ENCODE data around the gene NEK1. TPM values are rescaled to one million over a fixed set of nuclear protein-coding genes. Genes with fewer than 3 reads are reported as not detected.
A peak's percentile ranks its signal among the peaks of the same experiment; 100 is the strongest.

The NEK1 gene
- total and polyA plus RNA-seq, 2 of the 13 experiments (the other 11 are each of a cell fraction or from before 2014, with no cell fraction given): 2.9 to 5.4 TPM

DNA sequence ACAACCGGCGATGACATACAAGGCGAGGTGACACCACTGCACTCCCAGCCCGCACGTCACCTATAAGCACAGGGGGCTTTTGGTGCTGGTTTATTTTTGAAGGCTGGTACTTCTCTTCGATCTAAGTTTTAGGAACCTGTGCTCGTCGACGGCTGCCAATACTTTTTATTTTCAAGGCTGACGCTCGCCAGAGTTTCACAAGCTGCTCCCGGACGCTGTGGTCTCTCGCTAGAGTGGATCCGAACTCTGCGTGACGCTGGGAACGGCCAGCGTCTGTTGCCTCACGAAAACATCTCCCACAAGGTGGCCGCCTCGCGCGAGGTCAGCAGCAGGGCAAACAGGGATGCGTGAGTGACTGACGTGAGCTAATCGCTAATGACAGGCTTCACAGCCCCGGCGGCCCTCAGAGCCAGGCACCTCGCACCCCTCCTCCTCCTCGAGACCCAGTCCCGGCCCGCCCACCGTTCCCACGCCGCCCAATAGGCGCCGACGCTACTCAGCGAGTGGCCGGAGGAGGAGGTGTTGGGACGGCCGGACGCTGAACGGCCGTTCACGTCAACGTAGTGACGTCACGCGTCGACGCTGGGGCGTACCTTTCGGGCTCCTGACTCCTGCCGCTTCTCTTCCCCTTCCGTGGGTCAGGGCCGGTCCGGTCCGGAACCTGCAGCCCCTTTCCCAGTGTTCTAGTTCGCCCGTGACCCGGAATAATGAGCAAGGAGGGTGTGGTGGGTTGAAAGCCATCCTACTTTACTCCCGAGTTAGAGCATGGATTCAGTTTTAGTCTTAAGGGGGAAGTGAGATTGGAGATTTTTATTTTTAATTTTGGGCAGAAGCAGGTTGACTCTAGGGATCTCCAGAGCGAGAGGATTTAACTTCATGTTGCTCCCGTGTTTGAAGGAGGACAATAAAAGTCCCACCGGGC, 7.8 kb upstream of the NEK1 start, which contains the start of gene CLCN3 (continued):
- 0 out of 2 replicates have a peak, but pooled peaks have one; percentile 31 for TF ChIP-seq AFF4 (CRISPR knock-in tag; IDR thresholded peaks at IDR 0.05)
- TF ChIP-seq DBP (CRISPR knock-in tag; IDR thresholded peaks at IDR 0.05; ENCODE audit: not compliant biosample characterization): no peak
- 0 out of 2 replicates have a peak, but pooled peaks have one; percentile 24 for TF ChIP-seq GLI4 (CRISPR knock-in tag; IDR thresholded peaks at IDR 0.05; ENCODE audit: borderline replicate concordance)
- TF ChIP-seq ISL2 (CRISPR knock-in tag; IDR thresholded peaks at IDR 0.05): no peak; the same call in 1 of the 2 replicates
- TF ChIP-seq ZNF451 (CRISPR knock-in tag; IDR thresholded peaks at IDR 0.05): no peak
- peak; percentile 60; the same call in 1 of the 2 replicates for TF ChIP-seq ZNF335 (CRISPR knock-in tag; IDR thresholded peaks at IDR 0.05)
- TF ChIP-seq SOX6 (IDR thresholded peaks at IDR 0.05): no peak
- TF ChIP-seq SOX6 (CRISPR knock-in tag; IDR thresholded peaks at IDR 0.05): peak; percentile 75
- no peak for TF ChIP-seq ZNF484 (CRISPR knock-in tag; IDR thresholded peaks at IDR 0.05; ENCODE audit: borderline replicate concordance, low read depth)
- TF ChIP-seq RAD21 (CRISPR knock-in tag; IDR thresholded peaks at IDR 0.05): 0 out of 2 replicates have a peak, but pooled peaks have one; percentile 7
- TF ChIP-seq AKAP8 (CRISPR knock-in tag; IDR thresholded peaks at IDR 0.05): no peak
- TF ChIP-seq TCF7L2 (IDR thresholded peaks at IDR 0.05; ENCODE audit: low read depth, low read length): no peak
- TF ChIP-seq ATF7-NPFF (CRISPR knock-in tag; IDR thresholded peaks at IDR 0.05; ENCODE audit: low read depth): no peak; the same call in 1 of the 2 replicates
- TF ChIP-seq KAT2B (IDR thresholded peaks at IDR 0.05; ENCODE audit: borderline replicate concordance, low read depth, low read length): no peak
- TF ChIP-seq GABPA (IDR thresholded peaks at IDR 0.05; ENCODE audit: low read depth, low read length): peak; percentile 53
- peak; percentile 79 for TF ChIP-seq GABPA (CRISPR knock-in tag; IDR thresholded peaks at IDR 0.05; ENCODE audit: low read depth)
- no peak for TF ChIP-seq NFRKB (IDR thresholded peaks at IDR 0.05)
- TF ChIP-seq THAP8 (CRISPR knock-in tag; IDR thresholded peaks at IDR 0.05; ENCODE audit: borderline replicate concordance): no peak
- TF ChIP-seq AHDC1 (CRISPR knock-in tag; IDR thresholded peaks at IDR 0.05; ENCODE audit: borderline replicate concordance): peak; percentile 54

Data from HepG2 (cell line).